HEK293T (cell line): ENCODE measurements around the gene UMODL1.

Source experiments
- ARNT ChIP-seq: fragments of 450-650 bp; IDR thresholded peaks from 2 replicates; pipeline ENCODE4 v1.6.1; 2017; ENCODE audit warnings: mild to moderate bottlenecking
- BHLHE40 ChIP-seq: fragments of 450-650 bp; IDR thresholded peaks from 2 replicates; pipeline ENCODE4 v1.6.1; 2016; ENCODE audit warnings: mild to moderate bottlenecking, moderate library complexity, borderline replicate concordance
- ELF4 ChIP-seq: fragments of 450-650 bp; IDR thresholded peaks from 2 replicates; pipeline ENCODE4 v1.6.1; 2017; ENCODE audit warnings: antibody characterized with exemption
- FOXK2 ChIP-seq: fragments of 450-650 bp; IDR thresholded peaks from 2 replicates; pipeline ENCODE4 v1.6.1; 2016; ENCODE audit warnings: mild to moderate bottlenecking
- FOXM1 ChIP-seq: fragments of 450-650 bp; IDR thresholded peaks from 2 replicates; pipeline ENCODE4 v1.6.1; 2017; ENCODE audit warnings: mild to moderate bottlenecking, borderline replicate concordance
- HDGF ChIP-seq: fragments of 450-650 bp; IDR thresholded peaks from 2 replicates; pipeline ENCODE4 v1.6.1; 2017; ENCODE audit warnings: antibody characterized with exemption, borderline replicate concordance
- PKNOX1 ChIP-seq: fragments of 450-650 bp; IDR thresholded peaks from 2 replicates; pipeline ENCODE4 v1.6.1; 2016
- SP1 ChIP-seq: fragments of 450-650 bp; IDR thresholded peaks from 2 replicates; pipeline ENCODE4 v1.6.1; 2017
- SUZ12 ChIP-seq: fragments of 450-650 bp; IDR thresholded peaks from 2 replicates; pipeline ENCODE4 v1.6.1; 2016; ENCODE audit warnings: mild to moderate bottlenecking
- TARDBP ChIP-seq: fragments of 450-650 bp; IDR thresholded peaks from 2 replicates; pipeline ENCODE4 v1.6.1; 2016
- ZNF384 ChIP-seq: fragments of 450-650 bp; IDR thresholded peaks from 2 replicates; pipeline ENCODE4 v1.6.1; 2016

- TF ChIP-seq FOXM1 (no peak), FOXK2 (no peak), ELF4 (no peak), SUZ12 (no peak), PKNOX1 (no peak), BHLHE40 (no peak), SP1 (no peak), ARNT (no peak), ZNF384 (peak; percentile 57; the same call in 1 of the 2 replicates), HDGF (no peak), TARDBP (no peak)
These were observed 23.7 kb downstream of the UMODL1 start for GRCh38 chr21:42094811-42095210.
